ENCODE results near the gene DAB2IP. TPM values are rescaled to one million over a fixed set of nuclear protein-coding genes. Genes with fewer than 3 reads are reported as not detected.

Gene DAB2IP
- total RNA-seq, 1 donor from 2014 or later: 24.3 TPM

- DNase-seq: peak; percentile 76
Observed at GRCh38 chr9:121765021-121765950, 113.9 kb downstream of the DAB2IP start.

DNA sequence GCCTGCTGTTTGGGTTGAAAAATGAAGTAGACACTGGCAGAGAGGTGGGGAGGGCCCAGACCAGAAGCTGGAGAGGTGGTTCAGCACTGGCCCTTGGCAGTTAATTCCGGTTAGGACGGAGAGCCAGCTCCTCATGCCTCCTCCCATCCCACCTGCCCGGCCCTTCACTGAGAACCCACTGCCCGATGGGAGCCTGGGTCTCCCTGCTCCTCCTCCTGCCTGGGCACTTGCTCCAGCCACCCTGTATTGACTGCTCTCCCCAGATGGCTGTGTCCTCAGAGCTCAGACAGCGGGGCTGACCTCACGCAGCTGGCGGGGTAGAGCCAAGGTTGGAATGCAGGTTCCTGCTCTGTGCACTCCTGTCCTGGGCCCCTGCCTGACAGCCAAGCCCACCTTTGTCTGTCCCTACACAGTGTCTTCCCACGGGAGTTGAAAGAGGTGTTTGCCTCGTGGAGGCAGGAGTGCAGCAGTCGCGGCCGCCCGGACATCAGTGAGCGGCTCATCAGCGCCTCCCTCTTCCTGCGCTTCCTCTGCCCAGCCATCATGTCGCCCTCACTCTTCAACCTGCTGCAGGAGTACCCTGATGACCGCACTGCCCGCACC, 114.7 kb downstream of the DAB2IP start:
- DNase-seq: no peak

DNA sequence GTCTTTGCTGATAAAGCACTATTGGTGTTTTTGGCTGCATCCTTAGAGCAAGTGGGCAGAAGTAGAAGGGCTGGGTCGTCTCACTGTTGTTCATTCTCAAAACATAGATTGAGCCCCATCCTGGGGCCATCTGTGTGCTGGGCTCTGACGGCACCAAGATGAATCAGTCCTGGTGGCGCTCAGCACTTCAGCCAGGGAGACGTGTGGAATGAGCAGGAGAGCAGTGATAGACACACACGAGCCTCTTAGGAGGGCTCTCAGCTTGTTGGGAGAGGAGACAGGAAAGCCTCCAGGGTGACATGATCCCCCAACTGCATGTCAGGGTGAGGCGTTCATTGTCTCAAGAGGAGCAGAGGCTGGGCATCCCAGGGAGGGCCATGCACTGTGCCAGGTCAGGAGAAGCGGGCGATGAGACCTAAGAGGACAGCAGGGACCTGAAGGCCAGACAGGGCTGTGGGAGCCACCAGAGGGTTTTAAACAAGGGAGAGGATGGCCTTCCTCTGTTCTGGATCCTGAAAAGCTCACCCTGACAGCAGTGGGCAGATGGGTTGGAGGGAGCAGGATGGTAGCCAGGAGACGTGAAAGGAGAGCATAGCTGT, 115.8 kb downstream of the DAB2IP start:
- DNase-seq: no peak

- DNase-seq: no peak
Observed at GRCh38 chr9:121768416-121769015, 117.1 kb downstream of the DAB2IP start.

DNA sequence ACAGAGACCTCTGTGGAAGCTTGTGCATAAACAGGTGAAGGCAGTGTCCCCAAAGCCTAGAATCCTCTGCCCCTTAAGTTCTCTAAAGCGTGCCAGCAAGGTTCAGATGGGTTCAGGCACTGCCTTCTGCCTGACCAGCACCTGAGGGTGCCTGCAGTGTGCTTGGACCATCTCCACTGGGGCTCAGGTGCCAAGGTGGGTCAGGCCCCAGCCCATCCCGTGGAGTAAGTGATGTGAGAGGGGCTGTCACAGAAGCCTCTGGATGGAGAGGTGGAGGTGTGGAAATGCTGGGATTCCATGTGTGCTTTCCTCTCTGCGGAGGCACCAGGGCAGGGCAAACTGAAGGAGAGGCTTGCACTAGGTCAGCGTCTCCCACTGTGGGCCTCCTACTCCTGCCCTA, 118.5 kb downstream of the DAB2IP start:
- DNase-seq: no peak

DNA sequence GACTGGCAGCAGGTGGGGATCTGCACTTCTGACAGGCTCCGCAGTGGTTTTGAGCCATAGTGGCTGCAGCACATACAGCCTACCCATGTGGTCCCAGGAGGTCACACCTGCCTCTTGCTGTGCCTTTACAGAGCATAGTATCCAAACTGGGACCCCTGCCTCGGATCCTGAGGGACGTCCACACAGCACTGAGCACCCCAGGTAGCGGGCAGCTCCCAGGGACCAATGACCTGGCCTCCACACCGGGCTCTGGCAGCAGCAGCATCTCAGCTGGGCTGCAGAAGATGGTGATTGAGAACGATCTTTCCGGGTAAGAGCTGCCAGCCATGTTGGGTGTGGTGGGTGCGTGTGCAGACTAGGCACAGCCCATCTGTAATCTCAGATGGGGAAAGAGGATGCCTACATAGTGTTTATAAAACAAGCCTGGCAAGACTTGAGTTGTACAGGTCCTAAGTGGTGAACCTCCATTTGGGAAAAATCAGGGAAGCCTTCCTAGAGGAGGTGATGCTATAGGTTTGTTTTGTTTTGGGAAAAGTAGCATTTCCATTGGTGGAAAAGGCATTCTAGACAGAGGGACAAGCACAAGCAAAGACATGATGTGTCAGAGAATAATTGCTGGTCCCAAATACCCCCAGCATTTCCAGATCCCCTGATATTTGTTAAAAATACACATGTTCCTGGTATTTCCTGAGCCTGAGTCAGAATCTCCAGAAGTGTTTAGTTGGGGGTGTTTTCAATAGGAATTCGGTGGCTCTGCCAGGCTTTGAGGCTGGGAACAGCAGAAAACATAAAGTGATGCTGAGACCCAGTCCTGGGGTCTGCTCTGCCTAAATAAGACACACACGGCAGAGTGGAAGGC, 119.2 kb downstream of the DAB2IP start:
- peak; percentile 79 for DNase-seq

- no peak for DNase-seq
Observed at GRCh38 chr9:121771418-121771817, 120.0 kb downstream of the DAB2IP start.

GRCh38 chr9:121771851-121772599, 120.6 kb downstream of the DAB2IP start:
- DNase-seq: no peak

GRCh38 chr9:121772600-121773285, 121.3 kb downstream of the DAB2IP start:
- DNase-seq: no peak

DNA sequence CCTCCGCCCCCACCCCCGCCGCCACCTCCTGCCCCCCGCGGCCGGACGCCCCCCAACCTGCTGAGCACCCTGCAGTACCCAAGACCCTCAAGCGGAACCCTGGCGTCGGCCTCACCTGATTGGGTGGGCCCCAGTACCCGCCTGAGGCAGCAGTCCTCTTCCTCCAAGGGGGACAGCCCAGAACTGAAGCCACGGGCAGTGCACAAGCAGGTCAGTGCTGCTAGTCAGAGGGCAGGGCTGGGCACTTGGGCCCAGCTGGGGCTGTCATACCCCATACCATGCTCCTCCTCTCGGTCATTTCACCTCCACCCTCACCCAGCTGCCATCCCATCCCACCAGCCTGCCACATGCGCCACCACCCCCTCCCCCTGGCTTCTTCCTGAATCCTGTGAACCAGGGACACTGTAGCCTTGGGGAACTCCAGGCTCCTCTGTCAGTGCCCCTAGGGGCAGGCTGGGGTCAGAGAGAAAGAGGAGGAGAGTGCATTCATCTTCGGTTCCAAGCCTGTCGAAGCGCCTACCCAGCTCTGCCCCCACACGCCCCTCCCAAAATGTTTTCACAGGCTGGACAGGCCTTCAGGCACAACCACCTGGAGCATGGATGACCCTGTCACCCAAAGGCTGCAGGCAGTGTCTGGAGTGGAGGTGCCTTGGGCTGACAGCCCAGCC, 122.0 kb downstream of the DAB2IP start:
- no peak for DNase-seq

GRCh38 chr9:121773954-121774714, 122.7 kb downstream of the DAB2IP start:
- DNase-seq: no peak

- DNase-seq: no peak
Observed at GRCh38 chr9:121774715-121775613, 123.5 kb downstream of the DAB2IP start.

GRCh38 chr9:121776001-121776738, 124.7 kb downstream of the DAB2IP start:
- no peak for DNase-seq

- DNase-seq: no peak
Observed at GRCh38 chr9:121776739-121777637, 125.6 kb downstream of the DAB2IP start.

DNA sequence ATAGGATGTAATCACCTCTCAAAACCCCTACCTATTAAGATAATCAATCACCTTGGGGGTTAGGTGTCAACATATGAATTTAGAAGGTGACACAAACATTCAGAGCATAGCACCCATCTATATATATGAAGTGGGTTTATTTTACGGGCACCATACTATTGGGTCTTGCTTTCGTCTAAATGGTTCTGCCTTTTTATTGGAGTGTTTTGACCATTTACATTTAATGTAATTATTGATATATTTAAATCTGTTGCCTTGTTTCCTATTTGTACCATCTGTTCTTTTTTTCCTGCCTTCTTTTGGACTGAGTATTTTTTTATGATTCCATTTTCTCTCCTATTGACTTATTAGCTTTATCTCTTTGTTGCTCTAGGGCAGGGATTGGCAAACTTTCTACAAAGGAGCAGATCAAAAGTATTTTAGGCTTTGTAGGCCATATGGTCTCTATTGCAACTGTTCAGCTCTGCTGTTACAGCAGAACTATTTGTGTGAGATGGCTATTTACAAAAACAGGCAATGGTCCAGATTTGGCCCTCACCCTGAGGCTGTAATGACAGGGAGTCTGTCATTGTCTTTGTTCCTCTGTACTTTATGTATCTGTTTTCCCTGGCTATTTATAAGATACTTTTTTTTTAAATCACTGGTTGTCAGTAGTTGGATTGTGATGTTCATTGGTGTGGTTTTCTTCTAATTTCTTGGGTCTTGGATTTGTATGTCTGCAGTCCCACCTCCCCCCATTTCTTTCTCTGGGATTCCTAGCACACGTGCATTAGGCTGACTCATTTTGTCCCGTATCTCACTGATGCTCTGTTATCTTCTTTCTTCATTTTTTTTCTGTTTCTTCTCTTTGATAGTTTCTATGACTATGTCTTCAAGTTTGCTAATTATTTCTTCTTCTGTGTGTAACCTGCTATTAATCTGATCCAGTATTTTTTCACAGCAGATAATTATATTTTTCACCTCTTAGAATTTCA, 127.1 kb downstream of the DAB2IP start:
- peak; percentile 46 for DNase-seq

Data from dermis blood vessel endothelial cell (primary cell).